Parathyroid adenoma (tissue), 2 donors: ENCODE data around the gene TADA2A.
A peak's percentile ranks its signal among the peaks of the same experiment; 100 is the strongest.

Experiments used
- H2AFZ ChIP-seq: fragments of 300-600 bp; sonication (generic); one replicate; pipeline ENCODE4 v1.7.0; 2017; ENCODE audit warnings: antibody characterized with exemption, mild to moderate bottlenecking
- H3K27ac ChIP-seq: fragments of 300-600 bp; sonication (generic); one replicate; pipeline ENCODE4 v1.7.0; 2017
- H3K27me3 ChIP-seq: fragments of 300-600 bp; sonication (generic); one replicate; pipeline ENCODE4 v1.7.0; 2017; ENCODE audit warnings: low read length; ENCODE audit not compliant: control insufficient read depth, insufficient read depth
- H3K36me3 ChIP-seq: fragments of 300-600 bp; sonication (generic); one replicate; pipeline ENCODE4 v1.7.0; 2017; ENCODE audit warnings: low read length; ENCODE audit not compliant: control insufficient read depth, insufficient read depth
- H3K4me1 ChIP-seq: fragments of 300-600 bp; sonication (generic); one replicate; pipeline ENCODE4 v1.7.0; 2017; ENCODE audit warnings: control low read depth
- H3K4me2 ChIP-seq: fragments of 300-600 bp; sonication (generic); one replicate; pipeline ENCODE4 v1.7.0; 2017; ENCODE audit warnings: low read length
- H3K4me3 ChIP-seq: fragments of 300-600 bp; sonication (generic); one replicate; pipeline ENCODE4 v1.7.0; 2017; ENCODE audit warnings: low read depth, low read length
- H3K79me2 ChIP-seq: fragments of 300-600 bp; sonication (generic); one replicate; pipeline ENCODE4 v1.7.0; 2017; ENCODE audit warnings: control low read depth
- H3K9ac ChIP-seq: fragments of 300-600 bp; sonication (generic); one replicate; pipeline ENCODE4 v1.7.0; 2017; ENCODE audit warnings: mild to moderate bottlenecking
- H3K9me3 ChIP-seq: fragments of 300-600 bp; sonication (generic); one replicate; pipeline ENCODE4 v1.7.0; 2017; ENCODE audit warnings: low read length; ENCODE audit not compliant: control insufficient read depth
- CTCF ChIP-seq: fragments of 300-600 bp; sonication (generic); IDR thresholded peaks from one replicate; pipeline ENCODE4 v1.7.0; 2017; ENCODE audit warnings: antibody characterized with exemption, mild to moderate bottlenecking
- donor health status: primary hyperparathyroidism.

TADA2A gene

DNA sequence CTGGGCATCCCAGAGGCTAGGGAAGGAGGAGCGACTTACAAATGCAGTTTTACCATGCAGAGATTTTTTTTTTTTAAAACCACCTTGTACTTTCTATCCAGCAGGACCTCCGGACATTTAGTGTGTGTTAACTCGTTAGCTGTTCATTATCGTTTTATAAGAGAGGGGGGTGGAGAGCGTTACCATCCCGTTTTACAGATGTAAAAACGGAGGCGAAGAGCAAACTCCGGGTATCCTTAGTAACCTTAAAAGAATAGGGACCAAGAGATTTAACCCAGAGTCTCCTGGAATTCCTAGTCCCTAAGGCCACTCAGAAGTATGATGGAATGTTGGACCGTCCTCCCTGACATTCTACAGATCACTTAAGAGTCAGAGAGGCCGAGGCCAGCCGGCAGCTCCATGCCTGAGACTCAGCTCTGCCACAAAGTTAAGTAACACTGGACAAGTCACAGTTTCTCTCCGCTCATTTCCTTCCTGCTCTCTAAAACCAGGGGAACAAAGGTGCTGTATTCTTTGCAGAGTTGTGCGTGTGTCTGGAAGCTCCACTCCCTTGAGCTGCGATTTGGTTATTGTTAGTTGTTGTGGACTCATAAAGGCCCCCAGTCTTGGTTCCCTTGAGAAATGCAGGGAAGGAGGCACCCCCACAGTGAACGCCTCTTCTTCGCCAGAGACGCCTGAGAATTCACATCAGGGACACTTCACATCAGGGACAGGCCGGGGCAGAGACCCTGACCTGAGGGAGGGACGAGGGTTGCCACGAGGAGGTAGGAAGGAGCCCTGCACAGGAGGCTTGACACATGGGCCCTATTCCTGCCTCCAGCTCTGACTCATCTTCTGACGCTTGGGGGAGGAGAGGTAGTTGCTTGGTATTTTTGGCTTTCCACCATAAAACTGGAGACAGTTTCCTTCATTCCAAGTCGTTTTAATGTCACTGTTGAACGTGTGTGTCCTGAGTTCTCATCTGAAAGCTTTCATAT lies 84.2 kb downstream of the TADA2A start:
- Histone ChIP-seq H3K79me2 (no peaks in the 10 kb centered on the region), H3K9me3 (no peaks in the 10 kb centered on the region), H2AFZ (peak overlapping the region; percentile 79), H3K4me3 (peak overlapping the region; percentile 49), H3K9ac (no peak overlapping the region), H3K4me1 (peaks cover 8% of the 10 kb centered on the region), H3K27me3 (no peaks in the 10 kb centered on the region), H3K27ac (peak overlapping the region; percentile 55), H3K4me2 (peak overlapping the region; percentile 61), H3K36me3 (no peaks in the 10 kb centered on the region)
- TF ChIP-seq CTCF: no peak

DNA sequence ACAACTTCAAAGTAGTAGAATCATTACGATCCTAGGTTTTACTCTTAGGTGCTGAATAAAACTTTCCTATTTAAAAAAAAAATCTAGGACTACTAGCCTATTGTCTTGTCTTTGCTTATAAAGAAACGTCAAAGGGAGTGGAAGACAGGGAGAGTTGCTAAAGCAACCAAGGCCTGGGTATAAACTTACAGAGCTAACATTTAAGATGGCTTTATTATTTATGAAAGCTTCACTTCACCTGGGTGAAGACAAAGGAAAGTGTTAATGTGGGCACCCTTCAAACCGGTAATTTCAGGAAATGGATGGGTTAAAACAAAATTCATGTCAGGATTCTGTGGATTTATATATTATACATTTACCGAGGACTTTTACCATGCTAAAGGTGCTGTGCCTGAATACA lies 85.5 kb downstream of the TADA2A start:
- peaks cover 8% of the 10 kb centered on the region for H3K4me1 ChIP-seq
- H3K79me2 ChIP-seq: no peaks in the 10 kb centered on the region
- TF ChIP-seq CTCF: no peak
- no peaks in the 10 kb centered on the region for H3K36me3 ChIP-seq
- H3K4me3 ChIP-seq: no peak overlapping the region
- no peak overlapping the region for H3K9ac ChIP-seq
- H3K27me3 ChIP-seq: no peaks in the 10 kb centered on the region
- no peak overlapping the region for H3K27ac ChIP-seq
- H2AFZ ChIP-seq: no peak overlapping the region
- H3K4me2 ChIP-seq: no peak overlapping the region
- H3K9me3 ChIP-seq: no peaks in the 10 kb centered on the region

- no peak overlapping the region for H3K27ac ChIP-seq
- H3K9ac ChIP-seq: no peak overlapping the region
- peaks cover 3% of the 10 kb centered on the region for H3K79me2 ChIP-seq
These were observed 86.8 kb downstream of the TADA2A start for GRCh38 chr17:37493249-37494027.

GRCh38 chr17:37494401-37494831 lies 87.7 kb downstream of the TADA2A start:
- peaks cover 3% of the 10 kb centered on the region for H3K79me2 ChIP-seq
- no peak for TF ChIP-seq CTCF
- no peak overlapping the region for H2AFZ ChIP-seq
- no peaks in the 10 kb centered on the region for H3K9me3 ChIP-seq
- no peak overlapping the region for H3K27ac ChIP-seq
- H3K4me2 ChIP-seq: no peak overlapping the region
- no peak overlapping the region for H3K9ac ChIP-seq
- H3K4me1 ChIP-seq: no peaks in the 10 kb centered on the region
- H3K4me3 ChIP-seq: no peak overlapping the region
- H3K36me3 ChIP-seq: no peaks in the 10 kb centered on the region
- H3K27me3 ChIP-seq: no peaks in the 10 kb centered on the region

More at GRCh38 chr17:37493249-37494027, 86.8 kb downstream of the TADA2A start:
- H3K9me3 ChIP-seq: no peaks in the 10 kb centered on the region
- H3K36me3 ChIP-seq: no peaks in the 10 kb centered on the region
- no peak overlapping the region for H2AFZ ChIP-seq
- no peaks in the 10 kb centered on the region for H3K27me3 ChIP-seq
- H3K4me3 ChIP-seq: no peak overlapping the region
- no peak for TF ChIP-seq CTCF
- peaks cover under 1% of the 10 kb centered on the region for H3K4me1 ChIP-seq
- H3K4me2 ChIP-seq: no peak overlapping the region
